ENCODE measurements around the gene TMEM235. TPM values are rescaled to one million over a fixed set of nuclear protein-coding genes. Genes with fewer than 3 reads are reported as not detected.

The TMEM235 gene
- total and polyA plus RNA-seq, 9 of the 15 experiments (the other 6 are each of a cell fraction or from before 2014, with no cell fraction given): not detected

DNA sequence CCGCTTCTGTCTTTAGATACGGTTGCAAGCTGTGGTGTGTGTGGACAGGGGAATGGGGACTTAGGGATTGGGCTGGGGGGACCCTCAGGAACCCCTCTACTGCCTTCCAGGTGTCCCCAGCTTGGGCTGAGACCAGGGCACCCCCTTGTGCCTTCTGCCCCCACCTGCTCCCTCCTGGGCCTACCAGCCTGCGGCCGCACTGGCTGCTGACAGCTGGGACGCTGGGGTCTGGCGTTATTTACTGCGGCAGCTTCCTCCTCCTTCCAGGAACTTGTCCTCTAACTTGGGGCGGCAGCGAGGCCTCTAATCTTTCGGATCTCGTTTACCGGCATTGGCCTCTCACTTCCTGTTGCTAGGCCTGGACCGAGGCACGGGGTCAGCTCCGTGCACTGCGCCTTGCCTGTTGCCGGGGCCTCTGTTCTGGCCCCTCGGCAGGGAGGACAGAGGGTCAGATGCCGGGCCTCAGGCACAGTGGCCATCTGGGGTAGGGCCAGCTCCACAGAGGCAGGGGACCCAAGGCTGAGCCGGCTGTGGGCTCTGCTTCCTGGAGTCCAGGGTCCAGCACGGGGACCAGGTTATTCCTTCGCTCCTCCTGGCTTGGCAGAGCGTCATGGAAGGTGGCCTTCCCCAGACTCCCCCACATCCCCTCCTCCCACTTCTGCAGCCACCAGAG is 31.8 kb downstream of the TMEM235 start (continued):
- TF ChIP-seq ZNF318 (IDR thresholded peaks at IDR 0.05; ENCODE audit: borderline replicate concordance in 1 of 2, low read depth in 1 of 2) (no peak), TEAD4 (IDR thresholded peaks at IDR 0.05; ENCODE audit: low read length) (peak; percentile 68; the same call in 1 of the 2 replicates), TEAD4 (CRISPR knock-in tag; IDR thresholded peaks at IDR 0.05; ENCODE audit: borderline replicate concordance) (no peak), SMARCE1 (IDR thresholded peaks at IDR 0.05) (peak; percentile 67), PTBP1 (IDR thresholded peaks at IDR 0.05; ENCODE audit: low read depth, low read length) (no peak; the same call in 1 of the 2 replicates), ZNF280B (CRISPR knock-in tag; IDR thresholded peaks at IDR 0.05) (no peak), BHLHE40 (IDR thresholded peaks at IDR 0.05; ENCODE audit: low read length) (peak; percentile 51), ZNF133 (CRISPR knock-in tag; IDR thresholded peaks at IDR 0.05) (0 out of 2 replicates have a peak, but pooled peaks have one; percentile 14), GATAD2A (IDR thresholded peaks at IDR 0.05) (peak; percentile 86; the same call in 1 of the 2 replicates), ZNF561 (CRISPR knock-in tag; conservative IDR thresholded peaks at IDR 0.05) (peak; percentile 72; the same call in 1 of the 2 replicates)
- TF ChIP-seq, protein P1, sequence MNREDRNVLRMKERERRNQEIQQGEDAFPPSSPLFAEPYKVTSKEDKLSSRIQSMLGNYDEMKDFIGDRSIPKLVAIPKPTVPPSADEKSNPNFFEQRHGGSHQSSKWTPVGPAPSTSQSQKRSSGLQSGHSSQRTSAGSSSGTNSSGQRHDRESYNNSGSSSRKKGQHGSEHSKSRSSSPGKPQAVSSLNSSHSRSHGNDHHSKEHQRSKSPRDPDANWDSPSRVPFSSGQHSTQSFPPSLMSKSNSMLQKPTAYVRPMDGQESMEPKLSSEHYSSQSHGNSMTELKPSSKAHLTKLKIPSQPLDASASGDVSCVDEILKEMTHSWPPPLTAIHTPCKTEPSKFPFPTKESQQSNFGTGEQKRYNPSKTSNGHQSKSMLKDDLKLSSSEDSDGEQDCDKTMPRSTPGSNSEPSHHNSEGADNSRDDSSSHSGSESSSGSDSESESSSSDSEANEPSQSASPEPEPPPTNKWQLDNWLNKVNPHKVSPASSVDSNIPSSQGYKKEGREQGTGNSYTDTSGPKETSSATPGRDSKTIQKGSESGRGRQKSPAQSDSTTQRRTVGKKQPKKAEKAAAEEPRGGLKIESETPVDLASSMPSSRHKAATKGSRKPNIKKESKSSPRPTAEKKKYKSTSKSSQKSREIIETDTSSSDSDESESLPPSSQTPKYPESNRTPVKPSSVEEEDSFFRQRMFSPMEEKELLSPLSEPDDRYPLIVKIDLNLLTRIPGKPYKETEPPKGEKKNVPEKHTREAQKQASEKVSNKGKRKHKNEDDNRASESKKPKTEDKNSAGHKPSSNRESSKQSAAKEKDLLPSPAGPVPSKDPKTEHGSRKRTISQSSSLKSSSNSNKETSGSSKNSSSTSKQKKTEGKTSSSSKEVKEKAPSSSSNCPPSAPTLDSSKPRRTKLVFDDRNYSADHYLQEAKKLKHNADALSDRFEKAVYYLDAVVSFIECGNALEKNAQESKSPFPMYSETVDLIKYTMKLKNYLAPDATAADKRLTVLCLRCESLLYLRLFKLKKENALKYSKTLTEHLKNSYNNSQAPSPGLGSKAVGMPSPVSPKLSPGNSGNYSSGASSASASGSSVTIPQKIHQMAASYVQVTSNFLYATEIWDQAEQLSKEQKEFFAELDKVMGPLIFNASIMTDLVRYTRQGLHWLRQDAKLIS (CRISPR knock-in tag; IDR thresholded peaks at IDR 0.05): 0 out of 2 replicates have a peak, but pooled peaks have one; percentile 57
